HFF-Myc (cell line): ENCODE results near the gene FDCSP.

Experiments
- DNase-seq: peaks from one replicate; pipeline ENCODE4 v3.0.0-alpha.2; 2011; ENCODE audit warnings: low read depth; ENCODE audit errors: extremely low read depth
- H3K4me3 ChIP-seq: replicated peaks from 2 replicates; pipeline ENCODE4 v1.5.1; 2011; ENCODE audit warnings: low read depth, mild to moderate bottlenecking, control low read depth, low read length
- CTCF ChIP-seq: IDR thresholded peaks from 2 replicates; pipeline ENCODE4 v1.5.1; 2012; ENCODE audit warnings: mild to moderate bottlenecking, low read depth, low read length, control low read depth; ENCODE audit errors: missing control alignments

FDCSP gene

GRCh38 chr4:70225824-70226223 is at the start of gene FDCSP:
FDCSP (plus strand) TSS chr4:70226124; CDS start chr4:70231195, 5,071 bp downstream.
- no peak for DNase-seq
- no peak for TF ChIP-seq CTCF
- H3K4me3 ChIP-seq = no peak within 1 kb of the TSS

- TF ChIP-seq CTCF = no peak
- no peak for DNase-seq
- H3K4me3 ChIP-seq = no peak overlapping the region
These were observed 48.8 kb upstream of the FDCSP start for GRCh38 chr4:70177090-70177489.

- H3K4me3 ChIP-seq = no peak overlapping the region
- no peak for TF ChIP-seq CTCF
- no peak for DNase-seq
These were observed 47.8 kb upstream of the FDCSP start for GRCh38 chr4:70178075-70178660.

GRCh38 chr4:70179811-70180210 is 46.1 kb upstream of the FDCSP start:
- TF ChIP-seq CTCF = no peak
- DNase-seq = no peak
- no peak overlapping the region for H3K4me3 ChIP-seq

- no peak for TF ChIP-seq CTCF
- no peak for DNase-seq
- no peak overlapping the region for H3K4me3 ChIP-seq
These were observed 44.1 kb upstream of the FDCSP start for GRCh38 chr4:70181864-70182263.

- no peak overlapping the region for H3K4me3 ChIP-seq
- DNase-seq = no peak
- no peak for TF ChIP-seq CTCF
These were observed 43.3 kb upstream of the FDCSP start for GRCh38 chr4:70182517-70183167.
